AG08395 (cell line): Measurements from ENCODE around the gene IL2RA.
"Not testable (repeated sequence)": the region's sequence is repeated elsewhere in the genome, so short reads cannot be mapped to it uniquely, and the experiment has no call there.

Experiments used
- DNase-seq: peaks from one replicate; pipeline ENCODE4 v3.0.0; 2012; ENCODE audit warnings: mixed read lengths, low spot score

The IL2RA gene

DNA sequence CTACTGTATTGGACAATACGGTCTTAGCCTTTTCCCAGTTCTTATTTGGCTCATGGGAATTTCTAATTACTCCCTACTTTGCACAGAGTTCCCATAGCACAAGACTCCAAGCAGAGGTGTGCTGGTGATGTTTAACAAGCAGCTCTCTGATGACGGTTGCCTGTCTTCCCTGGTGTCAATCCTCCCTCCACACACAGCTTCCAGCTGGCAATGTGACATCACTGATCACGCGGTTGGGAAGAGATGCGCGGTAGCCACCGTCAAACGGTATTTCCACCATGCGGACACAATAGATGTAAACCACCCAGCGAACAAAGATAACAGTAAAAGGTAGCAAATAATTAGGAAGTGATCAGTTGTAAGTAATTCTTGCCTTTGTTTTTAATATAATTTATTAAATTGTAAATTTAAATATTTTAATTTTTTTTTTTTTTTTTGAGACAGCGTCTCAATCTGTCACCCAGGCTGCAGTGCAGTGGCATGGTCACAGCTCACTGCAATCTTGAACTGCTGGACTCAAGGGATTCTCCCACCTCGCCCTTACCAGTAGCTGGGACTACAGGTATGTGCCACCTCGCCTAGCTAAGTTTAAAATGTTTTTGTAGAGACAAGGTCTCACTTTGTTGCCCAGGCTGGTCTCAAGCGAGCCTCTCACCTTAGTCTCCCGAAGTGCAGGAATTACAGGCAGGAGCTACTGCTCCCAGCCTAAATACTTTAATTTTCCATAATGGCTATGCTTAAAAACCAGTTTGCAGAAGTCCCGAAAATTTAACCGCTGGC is 48.6 kb downstream of the IL2RA start:
- DNase-seq = no peak

DNA sequence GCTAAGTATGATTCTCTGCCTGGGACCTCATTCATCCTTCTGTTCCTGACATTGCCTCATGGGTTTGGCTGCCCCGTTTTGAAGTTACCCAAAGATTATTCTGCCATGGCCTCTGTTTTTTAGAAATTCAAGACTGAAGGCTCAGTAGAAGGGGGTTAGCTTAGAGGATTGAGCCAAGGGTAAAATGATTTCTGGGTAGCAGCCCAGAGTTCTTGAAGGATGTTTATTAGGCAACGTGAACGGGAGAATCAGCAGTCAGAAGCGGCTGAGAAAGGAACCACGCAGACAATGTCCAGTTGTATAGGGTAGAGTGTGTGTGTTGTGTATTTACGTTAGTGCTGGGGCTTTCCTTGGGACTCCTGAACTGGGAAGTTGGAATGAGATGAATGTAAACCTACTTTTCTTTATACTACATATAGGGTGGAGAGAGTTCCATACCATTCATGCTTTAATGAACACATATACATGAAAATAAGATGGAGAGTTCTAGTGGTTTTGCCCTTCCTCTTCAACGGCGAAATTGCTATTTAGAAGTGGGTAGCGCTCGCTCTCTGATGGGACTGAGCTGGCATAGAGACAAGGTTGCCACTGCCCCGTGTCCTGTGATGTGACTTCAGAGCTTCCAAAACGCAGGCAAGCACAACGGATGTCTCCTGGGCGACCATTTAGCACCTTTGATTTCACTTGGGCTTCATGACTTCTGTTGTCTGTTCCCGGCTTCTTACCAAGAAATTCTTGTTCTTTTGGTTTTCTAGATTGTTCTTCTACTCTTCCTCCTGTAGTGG is 49.9 kb downstream of the IL2RA start:
- DNase-seq = no peak

DNA sequence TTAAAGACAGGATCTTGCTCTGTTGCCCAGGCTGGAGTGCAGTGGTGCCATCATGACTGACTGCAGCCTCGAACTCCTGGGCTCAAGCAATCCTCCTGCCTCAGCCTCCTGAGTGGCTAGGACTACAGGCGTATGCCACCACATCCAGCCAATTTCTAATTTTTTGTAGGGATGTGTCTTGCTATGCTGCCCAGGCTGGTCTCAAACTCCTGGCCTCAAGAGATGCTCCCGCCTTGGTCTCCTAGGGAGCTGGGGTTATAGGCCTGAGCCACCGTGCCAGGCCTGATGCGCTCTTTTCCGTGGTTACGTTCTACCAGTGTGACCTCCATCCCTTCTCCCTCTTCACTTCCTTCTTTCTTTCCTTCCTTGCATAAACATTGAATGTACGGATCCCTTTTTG is 50.6 kb downstream of the IL2RA start:
- DNase-seq = no peak

DNA sequence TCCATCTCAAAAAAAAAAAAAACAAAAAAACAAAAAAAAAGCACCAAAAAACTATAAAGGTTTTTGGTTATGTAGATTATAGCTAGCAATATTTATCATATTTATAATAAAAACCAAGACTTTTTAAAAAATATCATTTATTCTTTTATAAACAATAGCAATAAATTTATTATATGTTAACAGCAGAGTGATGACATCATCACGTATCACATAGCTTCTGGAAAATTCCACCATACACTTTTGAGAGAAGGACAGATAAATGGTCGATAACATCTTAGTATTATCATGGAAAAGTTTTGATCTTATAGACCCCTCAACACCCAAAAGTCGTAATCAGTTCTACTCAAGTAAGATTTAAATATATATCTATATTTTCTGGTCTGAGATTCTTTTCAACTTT is 51.6 kb downstream of the IL2RA start:
- DNase-seq = no peak

DNA sequence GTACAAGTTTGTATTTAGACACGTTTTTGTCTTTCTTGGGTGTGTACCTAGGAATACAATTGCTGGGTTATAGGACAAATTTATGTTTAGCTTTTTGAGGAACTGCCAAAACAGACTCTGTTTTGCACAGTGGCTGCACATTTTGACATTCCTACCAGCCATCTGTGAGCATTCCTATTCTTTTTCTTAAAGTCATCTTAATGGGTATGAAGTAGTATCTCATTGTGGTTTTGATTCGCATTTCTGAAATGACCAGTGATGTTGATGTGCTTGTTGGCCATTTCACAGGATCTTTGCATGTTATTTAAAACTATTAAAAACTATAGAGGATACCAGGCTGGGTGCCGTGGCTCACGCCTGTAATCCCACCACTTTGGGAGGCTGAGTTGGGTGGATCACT is 52.2 kb downstream of the IL2RA start:
- no peak for DNase-seq

DNA sequence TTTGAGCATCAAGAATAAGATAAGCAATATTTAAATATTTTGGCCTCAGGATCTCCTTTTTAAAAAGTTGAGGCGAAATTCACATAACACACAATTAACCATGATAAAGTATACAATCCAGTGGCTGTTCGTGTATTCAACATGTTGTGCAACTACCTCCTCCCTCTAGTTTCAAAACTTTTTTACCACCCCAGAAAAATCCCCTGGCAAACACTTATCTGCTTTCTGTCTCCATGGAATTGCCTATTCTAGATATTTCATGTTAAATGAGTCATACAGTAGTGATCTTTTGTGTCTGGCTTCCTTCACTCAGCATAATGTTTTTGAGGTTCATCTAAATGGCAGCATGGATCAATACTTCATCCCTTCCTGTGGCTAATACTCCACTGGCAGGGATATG is 53.0 kb downstream of the IL2RA start:
- DNase-seq = peak; percentile 47

DNA sequence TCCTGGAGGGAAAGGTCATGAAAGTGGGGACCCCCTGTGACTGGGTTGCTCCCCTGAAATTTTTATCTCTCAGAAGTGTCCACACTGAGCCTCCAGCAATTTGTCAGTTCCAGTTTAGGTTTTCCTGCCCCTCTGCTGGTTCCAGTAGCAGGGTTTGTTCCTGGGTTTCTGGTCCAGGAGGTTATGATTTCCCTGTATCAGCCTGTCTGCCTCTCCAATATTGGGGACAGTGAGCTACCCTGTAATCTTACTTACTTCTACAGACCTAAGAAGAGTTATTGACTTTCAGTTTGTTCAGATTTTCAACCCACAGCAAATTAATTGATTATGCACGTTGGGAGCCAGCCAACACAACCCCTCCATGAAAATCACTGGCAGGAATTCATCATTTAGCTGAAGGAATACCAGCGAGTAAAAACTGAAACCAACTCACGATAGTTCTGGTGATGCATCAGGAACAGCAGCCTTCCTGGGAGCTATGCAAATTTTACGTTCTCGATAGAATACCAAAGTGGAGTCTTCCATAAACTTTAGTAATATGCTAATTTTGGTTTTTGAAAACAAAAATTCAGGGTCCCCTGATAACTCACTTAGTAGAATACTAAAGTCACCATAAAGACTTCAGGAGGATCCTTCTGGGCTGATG is 53.5 kb downstream of the IL2RA start:
- no peak for DNase-seq

DNA sequence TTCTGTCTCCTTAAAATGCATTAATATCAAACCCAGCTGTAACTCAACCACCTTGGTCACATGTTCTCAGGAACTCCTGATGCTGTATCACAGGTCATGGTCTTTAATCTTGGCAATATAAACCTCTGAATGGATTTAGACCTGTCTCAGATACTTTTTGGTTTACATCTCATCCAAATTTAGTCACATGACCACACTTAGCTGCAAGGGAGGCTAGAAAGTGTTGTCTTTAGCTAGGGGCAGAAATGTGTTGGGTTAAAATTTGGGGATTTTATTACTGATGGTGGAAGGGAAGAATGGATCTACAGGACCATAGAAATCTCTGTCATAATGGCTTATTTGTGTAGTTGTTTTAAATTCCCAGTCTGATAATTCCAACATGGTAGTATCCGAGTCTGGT is 55.2 kb downstream of the IL2RA start:
- DNase-seq = no peak

DNA sequence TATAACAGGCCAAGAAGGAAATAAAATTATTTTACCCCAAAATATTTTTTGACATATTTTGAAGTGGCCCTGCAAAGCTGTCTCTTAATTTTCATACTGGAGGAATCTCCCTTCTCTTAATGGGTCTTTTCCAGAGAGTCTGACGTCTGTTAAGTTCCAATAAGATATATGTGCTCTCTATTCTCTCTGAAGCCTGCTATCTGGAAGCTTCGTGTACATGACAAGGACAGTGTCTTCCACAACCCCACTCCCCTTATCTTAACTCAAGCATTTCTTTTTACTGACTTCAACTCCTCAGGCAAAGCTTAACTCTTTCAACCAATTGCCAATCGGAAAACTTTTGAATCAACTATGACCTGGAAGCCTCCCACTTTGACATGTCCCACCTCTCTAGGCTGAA is 55.6 kb downstream of the IL2RA start:
- DNase-seq = no peak

DNA sequence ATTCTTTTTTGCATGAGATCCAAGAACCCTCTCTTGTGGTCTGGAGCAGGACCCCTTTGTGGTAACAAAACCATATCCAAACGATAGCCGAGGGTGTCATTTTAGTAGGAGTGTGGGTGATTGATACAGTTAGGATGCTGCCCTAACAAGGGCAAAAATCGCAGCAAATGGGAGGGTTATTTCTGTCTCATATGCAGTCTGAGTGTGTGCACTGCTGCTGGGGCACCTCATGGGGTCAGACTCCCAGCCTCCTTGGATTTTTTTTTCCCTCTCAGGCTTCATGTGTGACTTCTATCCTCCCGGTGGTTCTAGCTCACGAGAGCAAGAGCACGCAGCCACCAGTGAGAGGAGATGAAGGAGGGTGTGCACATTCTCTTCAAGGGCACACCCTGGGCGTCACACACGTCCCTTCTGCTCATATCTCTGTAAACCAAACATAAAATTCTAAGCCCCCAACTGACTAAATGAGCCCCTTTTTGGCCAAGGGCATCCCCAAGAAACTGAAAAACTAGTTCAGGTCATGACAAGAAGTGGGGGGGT is 56.2 kb downstream of the IL2RA start:
- no peak for DNase-seq

DNA sequence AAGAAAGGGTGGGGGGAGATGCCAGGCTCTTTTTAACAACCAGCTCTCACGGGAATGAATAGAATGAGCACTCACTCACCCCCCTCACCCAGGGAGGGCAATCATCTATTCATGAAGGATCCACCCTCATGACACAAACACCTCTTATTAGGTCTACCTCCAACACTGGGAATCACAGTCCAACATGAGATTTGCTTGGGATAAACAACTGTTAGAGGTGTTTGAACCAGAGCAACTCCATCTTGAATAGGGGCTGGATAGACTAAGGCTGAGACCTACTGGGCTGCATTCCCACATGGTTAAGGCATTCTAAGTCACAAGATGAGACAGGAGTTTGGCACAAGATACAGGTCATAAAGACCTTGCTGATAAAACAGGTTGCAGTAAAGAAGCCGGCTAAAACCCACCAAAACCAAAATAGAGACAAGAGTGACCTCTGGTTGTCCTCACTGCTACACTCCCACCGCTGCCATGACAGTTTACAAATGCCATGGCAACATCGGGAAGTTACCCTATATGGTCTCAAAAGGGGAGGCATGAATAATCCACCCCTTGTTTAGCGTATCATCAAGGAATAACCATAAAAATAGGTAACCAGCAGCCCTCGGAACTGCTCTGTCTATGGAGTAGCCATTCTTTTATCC is 56.9 kb downstream of the IL2RA start:
- not testable (repeated sequence) for DNase-seq

DNA sequence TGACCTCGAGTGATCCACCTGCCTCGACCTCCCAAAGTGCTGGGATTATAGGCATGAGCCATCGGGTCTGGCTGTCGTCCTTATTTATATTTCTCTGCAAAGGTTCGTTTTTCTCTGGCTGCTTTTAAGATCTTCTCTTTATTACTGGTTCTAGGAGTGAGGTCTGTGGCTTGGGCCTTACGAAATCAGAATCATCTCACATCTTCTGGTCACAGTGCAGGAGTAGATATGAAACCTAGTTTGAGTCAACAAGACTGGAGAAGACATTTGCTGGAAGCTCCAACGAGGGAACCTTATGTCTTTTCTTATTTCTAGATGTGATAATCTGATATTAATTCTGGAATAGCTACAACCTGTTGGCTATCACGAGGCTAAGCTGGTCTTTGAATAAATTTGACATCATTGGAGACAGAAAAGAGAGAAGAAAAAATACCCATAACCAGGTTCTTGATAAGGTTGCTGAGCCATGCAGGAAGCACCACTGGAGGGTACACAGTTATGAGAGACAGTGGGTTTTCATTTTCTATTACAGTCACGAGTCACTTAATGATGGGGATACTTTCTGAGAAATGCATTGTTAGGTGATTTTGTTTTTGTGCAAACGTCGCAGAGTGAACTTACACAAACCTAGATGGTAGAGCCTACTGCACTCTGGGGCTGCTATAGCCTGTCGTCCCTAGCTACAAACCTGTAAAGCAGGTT is 59.2 kb downstream of the IL2RA start:
- no peak for DNase-seq

DNA sequence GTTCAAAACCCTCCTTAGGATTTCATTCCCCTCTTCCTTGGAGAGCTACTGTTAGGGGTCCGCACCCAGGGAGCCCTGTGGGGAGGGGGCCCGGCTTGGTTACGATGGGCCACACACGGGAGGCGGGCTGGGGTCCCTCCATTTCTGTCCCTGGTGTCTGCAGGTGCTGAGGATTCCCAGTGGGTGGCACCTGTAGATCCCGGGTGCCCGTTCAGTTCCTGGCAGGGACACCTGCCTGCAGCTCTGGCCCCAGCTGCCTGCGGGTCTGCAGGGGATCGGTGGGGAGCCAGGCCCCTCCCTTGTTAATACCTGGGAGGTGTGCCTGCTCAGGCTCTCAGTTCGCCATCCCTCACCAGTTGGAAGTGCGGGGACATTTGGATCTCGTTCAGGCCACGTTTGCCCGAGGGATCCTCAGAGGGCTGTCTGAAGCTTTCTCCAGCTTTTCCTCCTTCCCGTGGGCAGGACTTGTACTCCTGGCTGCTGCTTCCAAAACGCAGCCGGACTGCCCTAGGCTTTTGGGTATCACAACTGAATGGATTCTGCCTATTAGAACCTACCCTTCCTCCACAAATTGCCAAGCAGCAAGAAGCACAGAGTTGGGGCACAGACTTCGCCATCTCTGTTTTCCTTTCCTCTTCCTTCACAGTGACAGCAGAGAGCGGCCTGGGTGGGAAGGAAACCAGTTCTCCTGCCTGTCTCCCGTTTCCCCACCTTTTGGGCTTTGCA is 62.6 kb downstream of the IL2RA start:
- no peak for DNase-seq

DNA sequence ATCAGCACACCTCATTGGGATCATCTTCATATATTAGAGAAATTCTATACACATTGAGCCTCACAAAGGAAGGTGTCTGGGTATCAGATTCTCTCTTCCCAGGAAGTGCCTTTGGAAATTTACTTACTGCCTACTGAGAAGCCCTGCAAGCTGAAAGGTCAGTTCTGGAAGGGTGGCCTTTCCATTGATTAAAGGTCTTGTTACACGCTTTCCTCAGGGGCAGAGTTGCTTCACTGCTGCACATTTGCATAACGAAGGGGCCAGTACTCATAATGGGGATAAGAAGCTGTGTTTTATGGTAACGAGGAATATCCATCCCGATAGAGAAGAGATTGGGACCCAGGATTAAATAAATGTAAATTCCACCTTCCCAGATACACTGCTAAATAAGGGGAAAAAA is 65.5 kb downstream of the IL2RA start:
- DNase-seq = no peak

DNA sequence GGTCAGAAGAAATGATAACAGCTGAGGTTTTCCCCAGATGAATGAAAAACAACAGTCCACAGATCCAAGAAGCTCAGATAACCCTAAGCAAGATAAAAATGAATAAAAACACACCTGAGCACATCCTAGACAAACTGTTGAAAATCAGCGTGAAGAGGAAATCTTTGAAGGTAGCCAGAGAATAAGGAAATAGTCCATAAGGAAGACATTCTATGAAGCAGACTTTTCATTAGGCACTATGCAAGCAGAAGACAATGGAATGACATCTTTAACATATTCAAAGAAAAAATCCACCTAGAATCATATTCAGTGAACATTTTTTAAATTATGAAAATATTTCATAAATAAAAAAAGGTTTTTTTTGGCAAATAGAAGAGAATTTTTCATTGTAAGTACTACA is 69.8 kb downstream of the IL2RA start:
- no peak for DNase-seq

DNA sequence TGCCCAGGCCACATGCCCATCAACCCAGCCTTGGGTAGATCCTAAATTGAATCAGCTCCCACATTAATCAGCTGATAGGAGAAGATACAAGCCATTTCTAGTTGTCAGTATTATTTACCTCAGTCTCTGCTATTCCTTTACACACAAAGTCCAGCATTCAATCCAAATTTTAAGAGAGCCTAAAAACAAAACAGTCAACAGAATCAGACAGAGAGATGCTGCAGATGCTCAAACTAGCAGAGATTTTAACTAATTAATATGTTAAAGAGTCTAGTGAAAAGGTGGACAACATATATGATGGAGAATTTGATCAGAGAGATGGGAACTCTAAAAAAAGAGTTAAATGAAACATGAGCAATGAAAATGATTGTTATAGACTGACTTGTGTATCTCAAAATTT is 70.5 kb downstream of the IL2RA start:
- DNase-seq = no peak

DNA sequence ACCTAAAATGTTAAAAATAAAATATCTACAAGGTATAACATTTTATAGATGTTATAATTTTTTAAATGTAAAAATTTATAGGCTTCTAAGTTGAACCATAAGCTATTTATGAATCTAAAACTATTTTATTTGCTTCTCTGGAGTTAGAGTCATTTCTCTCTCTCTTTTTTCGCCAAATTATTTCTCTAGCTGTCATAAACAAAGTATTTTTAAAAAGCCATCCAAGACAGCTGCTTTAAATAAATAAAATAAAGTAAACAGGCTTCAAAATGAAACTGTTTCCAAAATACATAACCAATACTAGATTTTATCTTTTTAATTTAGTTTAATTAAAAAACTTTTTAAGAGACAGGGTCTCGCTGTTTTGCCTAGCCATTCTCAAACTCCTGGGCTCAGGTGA is 72.4 kb downstream of the IL2RA start:
- DNase-seq = no peak

DNA sequence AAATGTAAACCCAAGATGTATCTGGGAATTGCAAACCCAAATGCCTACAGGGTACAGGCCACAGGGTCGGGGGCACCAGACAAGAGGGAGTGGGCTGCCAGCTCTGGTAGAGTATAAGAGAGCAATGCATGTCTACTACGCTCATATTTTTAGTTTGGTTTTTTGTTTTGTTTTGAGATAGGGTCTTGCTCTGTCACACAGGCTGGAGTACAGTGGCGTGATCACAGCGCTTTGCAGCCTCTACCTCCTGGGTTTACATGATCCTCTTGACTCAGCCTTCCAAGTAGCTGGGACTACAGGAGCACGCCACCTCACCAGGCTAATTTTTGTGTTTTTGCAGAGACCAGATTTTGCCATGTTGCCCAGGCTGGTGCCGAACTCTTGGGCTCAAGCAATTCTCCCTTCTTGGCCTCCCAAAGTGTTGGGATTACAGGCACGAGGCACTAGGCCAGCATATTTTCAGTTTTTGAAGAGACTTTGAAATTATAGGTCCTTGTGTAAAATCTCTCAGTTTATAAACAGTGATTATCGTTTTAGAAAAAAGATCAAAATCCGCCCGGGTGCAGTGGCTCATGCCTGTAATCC is 73.7 kb downstream of the IL2RA start:
- DNase-seq = no peak

DNA sequence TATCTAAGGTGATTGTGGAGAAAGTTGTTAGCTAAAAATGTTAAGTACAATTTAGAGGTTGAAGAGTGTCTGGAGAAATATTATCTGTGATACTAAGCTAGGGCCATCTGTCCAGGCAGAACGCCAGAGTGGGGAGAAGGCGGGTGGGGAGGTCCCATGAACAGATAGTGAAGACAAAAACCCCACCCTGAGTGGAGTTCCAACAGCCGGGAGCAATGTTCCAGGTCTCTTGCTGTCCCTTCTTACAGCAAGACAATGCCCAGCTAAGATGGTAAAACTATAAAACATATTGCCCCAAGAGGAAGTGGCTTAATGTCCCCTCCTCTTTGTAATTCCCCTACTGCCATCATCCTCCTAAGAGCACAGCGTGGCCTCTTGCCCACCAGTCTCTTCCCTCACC is 74.4 kb downstream of the IL2RA start:
- no peak for DNase-seq

DNA sequence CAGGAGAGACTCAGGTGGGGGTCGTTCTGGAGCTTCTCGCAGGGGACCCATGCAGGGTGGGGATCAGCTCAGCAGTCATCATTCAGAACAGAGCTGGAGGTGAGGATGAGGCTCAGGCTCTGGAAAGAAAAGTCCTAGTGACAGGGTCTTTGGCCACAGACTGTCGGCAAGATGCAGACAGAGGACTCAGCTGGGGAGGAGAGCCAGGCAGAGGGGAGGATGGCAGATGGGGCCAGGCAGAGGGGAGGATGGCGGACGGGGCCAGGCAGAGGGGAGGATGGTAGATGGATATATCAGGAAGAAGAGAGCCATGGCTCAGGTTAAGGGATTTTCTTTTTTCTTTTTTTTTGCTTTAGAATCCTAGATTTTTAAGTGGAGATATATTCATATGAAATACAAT is 77.1 kb downstream of the IL2RA start:
- DNase-seq = no peak

DNA sequence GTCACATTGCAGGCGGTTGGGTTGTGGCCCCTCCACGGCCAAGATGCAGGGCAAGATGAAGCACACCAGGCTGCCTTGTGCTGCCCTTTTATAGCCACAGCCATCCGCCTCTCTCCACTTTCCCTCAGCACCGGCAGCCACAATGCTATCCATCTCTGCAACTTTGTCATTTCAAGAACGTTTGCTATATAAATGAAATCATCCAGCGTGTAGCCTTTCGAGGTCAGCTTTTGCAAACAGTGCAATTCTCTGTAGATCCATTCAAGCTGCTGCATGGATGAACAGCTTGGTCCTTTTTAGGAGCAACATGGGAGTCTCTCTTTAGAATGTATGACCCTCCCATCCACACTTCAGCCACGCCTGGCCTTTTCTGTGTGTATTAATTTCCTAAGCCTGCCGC is 78.4 kb downstream of the IL2RA start:
- DNase-seq = no peak
